ENCODE data around the gene ALDH1L2.

DNA sequence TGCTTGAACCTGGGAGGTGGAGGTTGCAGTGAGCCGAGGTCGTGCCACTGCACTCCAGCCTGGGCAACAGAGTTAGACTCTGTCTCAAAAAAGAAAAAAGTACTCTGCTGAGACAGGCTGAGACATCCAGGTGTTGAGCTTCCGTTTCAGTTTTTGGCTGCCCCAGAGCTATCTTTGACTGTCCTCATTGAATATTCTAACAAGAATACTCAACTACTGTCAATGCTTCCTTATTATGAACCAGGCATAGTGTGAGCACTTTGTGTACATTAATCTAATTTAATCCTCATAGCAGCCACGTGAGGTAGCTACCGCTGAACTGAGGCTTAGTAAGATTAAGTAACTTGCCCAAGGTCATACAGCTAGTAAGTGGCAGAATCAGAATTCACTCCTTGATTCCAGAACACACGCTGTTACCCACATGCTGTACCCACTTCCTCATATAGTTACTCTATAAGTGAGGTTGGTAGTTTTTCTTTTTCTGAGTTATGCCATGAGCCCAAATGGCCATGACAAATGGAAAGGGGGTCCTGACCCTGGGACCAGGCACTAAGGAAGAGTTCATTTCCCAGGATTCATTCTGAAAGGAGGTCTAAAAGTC lies 11.3 kb downstream of the ALDH1L2 start:
- TF ChIP-seq EP300 (IDR thresholded peaks at IDR 0.05): no peak
- TF ChIP-seq, protein P1, sequence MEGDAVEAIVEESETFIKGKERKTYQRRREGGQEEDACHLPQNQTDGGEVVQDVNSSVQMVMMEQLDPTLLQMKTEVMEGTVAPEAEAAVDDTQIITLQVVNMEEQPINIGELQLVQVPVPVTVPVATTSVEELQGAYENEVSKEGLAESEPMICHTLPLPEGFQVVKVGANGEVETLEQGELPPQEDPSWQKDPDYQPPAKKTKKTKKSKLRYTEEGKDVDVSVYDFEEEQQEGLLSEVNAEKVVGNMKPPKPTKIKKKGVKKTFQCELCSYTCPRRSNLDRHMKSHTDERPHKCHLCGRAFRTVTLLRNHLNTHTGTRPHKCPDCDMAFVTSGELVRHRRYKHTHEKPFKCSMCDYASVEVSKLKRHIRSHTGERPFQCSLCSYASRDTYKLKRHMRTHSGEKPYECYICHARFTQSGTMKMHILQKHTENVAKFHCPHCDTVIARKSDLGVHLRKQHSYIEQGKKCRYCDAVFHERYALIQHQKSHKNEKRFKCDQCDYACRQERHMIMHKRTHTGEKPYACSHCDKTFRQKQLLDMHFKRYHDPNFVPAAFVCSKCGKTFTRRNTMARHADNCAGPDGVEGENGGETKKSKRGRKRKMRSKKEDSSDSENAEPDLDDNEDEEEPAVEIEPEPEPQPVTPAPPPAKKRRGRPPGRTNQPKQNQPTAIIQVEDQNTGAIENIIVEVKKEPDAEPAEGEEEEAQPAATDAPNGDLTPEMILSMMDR (IDR thresholded peaks at IDR 0.05): no peak

Data from suprapubic skin (tissue), 3 donors.